ENCODE results near the gene SNX10. TPM values are rescaled to one million over a fixed set of nuclear protein-coding genes. Genes with fewer than 3 reads are reported as not detected.

SNX10 gene
- total RNA-seq, 1 donor from 2014 or later, result 5.2 TPM

GRCh38 chr7:26348234-26348851, 56.7 kb downstream of the SNX10 start:
- H3K27ac ChIP-seq, result no peak overlapping the region
- intact Hi-C loops (cut with DNase I), result no loop called here

GRCh38 chr7:26349005-26349915, 57.6 kb downstream of the SNX10 start:
- Histone ChIP-seq H3K4me1 (no peaks in the 10 kb centered on the region), H3K9me3 (no peaks in the 10 kb centered on the region), H3K27me3 (no peaks in the 10 kb centered on the region), H3K4me3 (no peak overlapping the region), H3K27ac (no peak overlapping the region), H3K36me3 (no peaks in the 10 kb centered on the region)
- no peak for TF ChIP-seq POLR2A (IDR thresholded peaks at IDR 0.05)
- no peak for TF ChIP-seq POLR2AphosphoS5 (IDR thresholded peaks at IDR 0.05; ENCODE audit: insufficient read depth in 1 of 2, low read depth in 1 of 2)
- no peak for TF ChIP-seq CTCF (IDR thresholded peaks at IDR 0.05)
- intact Hi-C loops (cut with DNase I), result no loop called here
- DNase-seq (ENCODE audit: extremely low spot score in 2 of 2), result no peak

More at GRCh38 chr7:26348234-26348851, 56.7 kb downstream of the SNX10 start:
- TF ChIP-seq CTCF (IDR thresholded peaks at IDR 0.05) (no peak), POLR2A (IDR thresholded peaks at IDR 0.05) (no peak), POLR2AphosphoS5 (IDR thresholded peaks at IDR 0.05; ENCODE audit: insufficient read depth in 1 of 2, low read depth in 1 of 2) (no peak)
- no peak for DNase-seq (ENCODE audit: extremely low spot score in 2 of 2)
- Histone ChIP-seq H3K27me3 (no peaks in the 10 kb centered on the region), H3K4me1 (no peaks in the 10 kb centered on the region), H3K4me3 (no peak overlapping the region), H3K9me3 (no peaks in the 10 kb centered on the region), H3K36me3 (no peaks in the 10 kb centered on the region)

GRCh38 chr7:26351171-26351570, 59.5 kb downstream of the SNX10 start:
- TF ChIP-seq POLR2A (IDR thresholded peaks at IDR 0.05), result no peak
- TF ChIP-seq CTCF (IDR thresholded peaks at IDR 0.05), result no peak
- no peak for TF ChIP-seq POLR2AphosphoS5 (IDR thresholded peaks at IDR 0.05; ENCODE audit: insufficient read depth in 1 of 2, low read depth in 1 of 2)
- no peak overlapping the region for H3K4me3 ChIP-seq

GRCh38 chr7:26356229-26356628, 64.6 kb downstream of the SNX10 start:
- no peak overlapping the region for H3K27ac ChIP-seq
- no peak overlapping the region for H3K4me3 ChIP-seq
- H3K4me1 ChIP-seq, result no peaks in the 10 kb centered on the region
- DNase-seq (ENCODE audit: extremely low spot score in 2 of 2), result no peak
- H3K36me3 ChIP-seq, result no peaks in the 10 kb centered on the region
- intact Hi-C loops (cut with DNase I), result no loop called here
- TF ChIP-seq CTCF (IDR thresholded peaks at IDR 0.05) (no peak), POLR2AphosphoS5 (IDR thresholded peaks at IDR 0.05; ENCODE audit: insufficient read depth in 1 of 2, low read depth in 1 of 2) (no peak), POLR2A (IDR thresholded peaks at IDR 0.05) (no peak)
- no peaks in the 10 kb centered on the region for H3K27me3 ChIP-seq
- H3K9me3 ChIP-seq, result no peaks in the 10 kb centered on the region

More at GRCh38 chr7:26351171-26351570, 59.5 kb downstream of the SNX10 start:
- intact Hi-C loops (cut with DNase I), result no loop called here
- H3K4me1 ChIP-seq, result no peaks in the 10 kb centered on the region
- no peaks in the 10 kb centered on the region for H3K36me3 ChIP-seq
- no peaks in the 10 kb centered on the region for H3K9me3 ChIP-seq
- H3K27ac ChIP-seq, result no peak overlapping the region
- H3K27me3 ChIP-seq, result no peaks in the 10 kb centered on the region
- DNase-seq (ENCODE audit: extremely low spot score in 2 of 2), result no peak
